ENCODE results near the gene BUB1. TPM values are rescaled to one million over a fixed set of nuclear protein-coding genes. Genes with fewer than 3 reads are reported as not detected.
"Not testable (repeated sequence)": the region's sequence is repeated elsewhere in the genome, so short reads cannot be mapped to it uniquely, and the experiment has no call there.

BUB1 gene
- total RNA-seq, 1 donor from 2014 or later, result 0.82 TPM

DNA sequence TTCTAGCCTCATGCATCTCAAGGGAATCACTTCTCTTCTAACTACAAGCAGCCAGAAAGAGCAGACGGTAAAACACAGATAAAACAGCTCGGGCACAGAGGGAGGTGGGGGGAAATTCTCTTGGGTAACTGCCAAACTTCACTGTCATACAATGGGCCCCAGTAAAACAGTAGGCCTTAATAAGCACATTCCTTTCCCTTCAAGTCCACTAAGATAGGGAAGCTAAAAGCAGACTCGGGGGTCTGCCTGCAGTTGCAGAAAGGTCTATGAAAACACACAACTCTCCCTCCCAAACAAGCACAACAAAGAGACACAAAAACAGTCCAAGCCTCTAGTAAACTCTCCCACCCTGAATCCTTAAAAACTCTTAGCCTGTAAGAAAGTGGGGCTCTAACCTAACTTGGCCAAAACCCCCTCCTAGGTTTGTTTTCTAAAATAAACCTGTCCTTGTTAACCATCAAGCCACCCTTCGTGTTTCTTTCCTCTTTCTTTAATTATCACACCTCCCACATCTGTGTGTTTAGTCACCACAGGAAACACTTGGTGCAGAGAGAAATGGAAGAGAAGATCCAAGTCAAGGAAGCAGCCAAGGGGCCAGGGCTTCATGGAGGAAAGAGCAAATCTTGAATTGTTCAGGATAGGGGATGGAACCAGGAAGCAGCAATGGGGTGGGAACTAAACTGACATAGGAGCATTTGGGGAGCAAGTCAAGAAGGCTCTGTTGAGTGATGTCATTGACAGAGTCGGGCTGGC lies 17.5 kb upstream of the BUB1 start:
- intact Hi-C loops (cut with micrococcal nuclease); ATAC-seq: not testable (repeated sequence)

DNA sequence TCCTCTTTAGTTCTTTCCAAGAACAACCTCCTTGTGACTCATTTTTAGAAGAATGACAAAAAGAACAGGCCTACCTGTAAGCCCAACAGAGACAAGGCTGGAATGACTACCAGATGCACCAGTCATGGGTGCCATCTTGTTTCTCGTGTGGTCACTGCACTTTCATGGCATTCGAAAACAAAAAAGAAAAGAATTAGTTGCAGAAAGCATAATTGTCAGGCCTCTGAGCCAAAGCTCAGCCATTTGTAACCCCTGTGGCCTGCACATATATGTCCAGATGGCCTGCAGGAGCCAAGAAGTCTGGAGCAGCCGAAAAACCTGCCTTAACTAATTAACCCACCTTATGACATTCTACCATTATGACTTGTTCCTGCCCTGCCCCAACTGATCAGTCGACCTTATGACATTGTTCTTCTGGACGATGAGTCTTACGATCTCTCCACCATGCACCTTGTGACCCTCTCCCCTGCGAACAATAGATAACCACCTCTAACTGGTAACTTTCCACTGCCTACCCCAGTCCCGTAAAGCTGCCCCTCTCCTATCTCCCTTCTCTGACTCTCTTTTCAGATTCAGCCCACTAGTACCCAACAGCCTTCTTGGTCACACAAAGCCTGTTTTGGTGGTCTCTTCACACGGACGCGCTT lies 13.9 kb upstream of the BUB1 start:
- DNase-seq, result no peak
- no peak for ATAC-seq

More for the DNA sequence above, 17.5 kb upstream of the BUB1 start:
- not testable (repeated sequence) for DNase-seq

DNA sequence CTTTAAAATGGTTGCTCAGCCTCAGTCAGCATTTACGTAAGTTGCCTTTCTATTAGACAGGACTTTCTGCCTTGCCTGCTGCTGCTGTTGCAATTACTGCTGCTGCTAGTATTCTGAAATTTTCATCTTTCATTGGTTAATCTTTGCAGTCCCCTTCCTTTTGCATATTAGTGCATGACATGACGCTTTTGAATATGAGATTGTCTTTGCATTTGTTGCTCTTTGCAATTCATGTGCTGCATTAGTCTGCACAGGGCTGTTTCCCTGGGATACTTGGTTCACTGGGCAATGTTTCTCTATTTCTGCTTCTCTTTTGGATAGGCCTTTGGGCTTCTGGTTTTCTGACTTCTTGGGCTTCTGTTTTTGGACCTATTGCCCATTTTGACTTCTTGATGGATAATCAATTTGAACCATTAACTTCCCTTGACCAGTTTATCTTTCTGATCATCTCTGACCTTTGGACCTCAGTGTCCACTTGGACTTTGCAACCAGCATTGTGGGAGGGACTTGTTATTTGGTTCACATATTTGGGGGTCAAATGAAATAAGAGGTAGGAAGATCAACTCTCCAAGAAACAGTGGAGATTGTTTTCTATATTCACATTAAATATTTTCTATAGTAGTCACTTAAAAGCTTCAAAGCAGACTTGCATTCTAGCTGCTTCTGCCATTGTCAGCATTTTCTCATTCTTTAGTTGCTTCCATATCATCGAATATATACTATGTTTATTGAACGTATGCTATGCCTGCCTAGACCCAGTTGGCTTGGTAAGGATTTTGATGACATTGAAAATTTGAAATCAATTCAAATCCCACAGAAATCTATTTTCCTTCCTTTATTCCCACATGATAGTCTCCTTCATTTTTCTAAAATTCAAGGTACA lies 12.5 kb upstream of the BUB1 start:
- DNase-seq (no peak), ATAC-seq (no peak)
- intact Hi-C loops (cut with micrococcal nuclease), result no loop called here

More for the DNA sequence above, 13.9 kb upstream of the BUB1 start:
- intact Hi-C loops (cut with micrococcal nuclease), result no loop called here

DNA sequence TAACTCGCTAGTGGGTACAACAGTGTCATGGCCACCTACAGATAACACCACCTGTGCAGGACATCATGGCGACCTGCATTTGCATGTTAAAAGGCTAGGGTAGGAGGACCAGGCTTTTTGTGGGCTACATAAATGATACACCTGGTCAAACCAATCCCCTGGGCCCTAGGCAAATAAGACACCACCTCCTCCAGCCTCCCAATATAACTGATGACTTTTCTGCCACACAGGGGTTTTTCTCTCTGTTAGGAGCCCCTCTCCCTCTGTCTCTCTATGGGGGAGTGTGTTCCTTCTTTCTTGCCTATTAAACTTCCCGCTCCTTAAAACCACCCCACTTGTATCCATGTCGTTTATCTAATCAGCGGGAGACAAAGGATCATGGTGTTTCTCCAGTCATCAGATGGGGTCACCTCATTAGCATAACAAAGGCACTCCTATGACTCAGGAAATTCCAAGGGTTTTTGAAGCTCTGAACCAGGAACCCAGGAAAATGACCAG lies 10.8 kb upstream of the BUB1 start:
- intact Hi-C loops (cut with micrococcal nuclease), result no loop called here
- DNase-seq, result no peak
- ATAC-seq, result no peak

DNA sequence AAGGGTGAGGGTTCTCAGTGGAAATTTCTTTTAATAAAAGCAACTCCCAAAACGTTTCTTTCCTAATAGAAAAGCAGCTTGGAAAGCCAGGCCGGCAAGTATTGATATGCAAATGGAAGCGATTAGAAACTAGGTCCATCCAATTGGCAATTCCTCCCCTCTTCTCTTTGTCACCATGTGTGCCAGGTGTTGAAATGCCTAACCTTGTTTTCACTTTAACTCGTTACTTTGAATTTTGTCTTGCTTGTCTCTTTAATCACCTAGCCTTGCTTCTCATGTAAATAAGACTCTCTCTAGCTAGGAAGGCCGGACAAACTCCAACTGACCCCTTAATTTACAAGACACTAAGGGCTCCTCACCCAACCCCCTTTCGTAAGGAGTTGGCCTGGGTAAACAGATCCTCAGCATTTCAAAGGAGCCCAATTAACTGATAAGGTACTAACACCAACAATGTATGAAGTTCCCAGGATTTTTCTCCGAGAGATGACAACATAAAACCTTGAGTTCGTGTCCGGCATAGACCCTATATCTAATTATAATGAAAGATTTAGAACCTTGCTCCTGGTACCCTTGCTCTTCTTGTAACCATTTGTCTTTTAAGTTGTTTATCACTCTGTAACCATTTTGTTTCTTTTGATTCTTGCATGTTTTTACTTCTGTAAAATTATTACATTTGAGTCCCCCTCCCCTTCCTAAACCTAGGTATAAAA lies 10.1 kb upstream of the BUB1 start:
- ATAC-seq; DNase-seq; intact Hi-C loops (cut with micrococcal nuclease): not testable (repeated sequence)

DNA sequence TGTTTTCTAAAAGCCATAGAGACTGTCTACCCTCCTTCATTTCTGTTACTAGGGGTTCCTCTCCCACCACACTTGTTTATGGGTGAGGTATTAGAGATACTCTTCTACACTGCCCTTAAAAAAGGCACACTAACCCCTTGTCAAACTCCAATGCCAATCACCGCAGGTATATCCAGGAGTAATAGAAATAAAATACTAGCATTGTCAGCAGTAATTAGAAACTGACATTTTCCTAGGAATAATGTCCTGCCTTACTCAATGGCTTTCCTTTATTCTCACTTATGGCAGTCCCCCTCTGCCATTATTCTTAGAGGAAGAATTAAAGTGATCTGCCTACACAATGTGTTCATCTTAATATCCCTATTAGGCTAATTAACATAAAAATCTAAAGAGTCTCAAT lies 5.0 kb upstream of the BUB1 start:
- ATAC-seq, result no peak
- no peak for DNase-seq
- intact Hi-C loops (cut with micrococcal nuclease), result no loop called here

DNA sequence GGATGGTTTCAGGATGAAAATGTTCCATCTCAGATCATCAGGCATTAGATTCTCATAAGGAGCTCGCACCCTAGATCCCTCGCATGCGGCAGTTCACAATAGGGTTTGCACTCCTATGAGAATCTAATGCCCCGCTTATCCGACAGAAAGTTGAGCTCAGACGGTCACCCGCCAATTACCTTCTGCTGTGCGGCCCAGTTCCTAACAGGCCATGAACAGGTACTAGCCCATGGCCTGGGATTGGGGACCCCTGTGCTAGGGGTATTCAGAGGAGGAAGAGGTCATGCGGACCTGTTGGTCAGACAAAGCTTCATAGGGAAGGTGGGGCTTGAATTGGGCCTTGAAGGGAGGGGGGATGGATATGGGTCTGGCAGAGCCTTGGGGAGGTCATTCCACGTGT lies 4.4 kb upstream of the BUB1 start:
- intact Hi-C loops (cut with micrococcal nuclease), result no loop called here
- ATAC-seq (no peak), DNase-seq (no peak)

DNA sequence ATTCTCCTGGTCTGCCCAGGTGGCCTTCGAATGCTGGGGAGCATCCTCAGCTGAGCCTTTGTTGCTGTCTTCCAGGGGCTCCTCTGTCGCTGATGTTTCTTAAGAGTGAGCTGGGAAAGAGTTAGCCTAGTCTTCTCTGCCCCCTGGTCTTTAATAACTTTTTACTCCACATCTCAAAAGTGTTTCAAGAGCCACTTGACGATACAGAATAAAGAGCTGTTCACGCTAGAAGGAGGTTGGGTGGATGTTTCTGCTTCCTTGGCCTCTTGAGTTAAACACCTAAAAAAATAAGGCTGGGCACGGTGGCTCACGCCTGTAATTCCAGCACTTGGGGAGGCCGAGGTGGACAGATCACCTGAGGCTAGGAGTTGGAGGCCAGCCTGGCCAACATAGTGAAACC lies 2.8 kb upstream of the BUB1 start:
- ATAC-seq, result no peak
- DNase-seq, result no peak
- intact Hi-C loops (cut with micrococcal nuclease), result no loop called here

DNA sequence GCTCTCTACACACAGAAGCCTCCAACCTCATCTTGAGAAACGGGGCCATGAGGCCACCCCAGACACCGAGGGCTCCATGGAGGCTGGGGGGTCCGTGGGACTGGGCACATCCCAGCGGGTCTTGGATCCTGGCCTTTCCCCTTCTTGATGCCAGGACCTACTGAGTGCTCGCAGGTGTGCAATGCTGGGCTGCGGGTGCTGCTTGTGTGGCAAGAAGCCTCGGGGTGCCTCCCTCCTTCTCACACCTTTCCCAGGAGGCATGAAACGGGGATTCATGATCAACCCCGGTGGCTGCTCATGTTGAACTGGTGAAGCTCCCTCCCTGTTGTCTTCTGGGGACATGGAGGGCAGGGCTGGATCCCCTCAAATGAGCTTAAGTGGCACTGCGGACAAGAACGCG lies 2.0 kb upstream of the BUB1 start:
- ATAC-seq (no peak), DNase-seq (no peak)
- intact Hi-C loops (cut with micrococcal nuclease), result no loop called here

DNA sequence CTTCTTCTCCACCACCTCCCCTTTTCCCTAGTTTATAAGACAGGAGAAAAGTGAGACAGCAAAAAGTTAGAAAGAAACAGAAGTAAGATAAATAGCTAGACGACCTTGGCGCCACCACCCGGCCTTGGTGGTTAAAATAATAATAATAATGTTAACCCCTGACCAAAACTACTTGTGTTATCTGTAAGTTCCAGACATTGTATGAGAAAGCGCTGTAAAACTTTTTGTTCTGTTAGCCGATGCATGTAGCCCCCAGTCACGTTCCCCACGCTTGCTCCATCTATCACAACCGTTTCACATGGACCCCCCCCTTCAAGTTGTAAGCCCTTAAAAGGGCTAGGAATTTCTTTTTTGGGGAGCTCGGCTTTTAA lies 1.5 kb upstream of the BUB1 start:
- no peak for ATAC-seq
- intact Hi-C loops (cut with micrococcal nuclease), result no loop called here
- peak; percentile 30 for DNase-seq

DNA sequence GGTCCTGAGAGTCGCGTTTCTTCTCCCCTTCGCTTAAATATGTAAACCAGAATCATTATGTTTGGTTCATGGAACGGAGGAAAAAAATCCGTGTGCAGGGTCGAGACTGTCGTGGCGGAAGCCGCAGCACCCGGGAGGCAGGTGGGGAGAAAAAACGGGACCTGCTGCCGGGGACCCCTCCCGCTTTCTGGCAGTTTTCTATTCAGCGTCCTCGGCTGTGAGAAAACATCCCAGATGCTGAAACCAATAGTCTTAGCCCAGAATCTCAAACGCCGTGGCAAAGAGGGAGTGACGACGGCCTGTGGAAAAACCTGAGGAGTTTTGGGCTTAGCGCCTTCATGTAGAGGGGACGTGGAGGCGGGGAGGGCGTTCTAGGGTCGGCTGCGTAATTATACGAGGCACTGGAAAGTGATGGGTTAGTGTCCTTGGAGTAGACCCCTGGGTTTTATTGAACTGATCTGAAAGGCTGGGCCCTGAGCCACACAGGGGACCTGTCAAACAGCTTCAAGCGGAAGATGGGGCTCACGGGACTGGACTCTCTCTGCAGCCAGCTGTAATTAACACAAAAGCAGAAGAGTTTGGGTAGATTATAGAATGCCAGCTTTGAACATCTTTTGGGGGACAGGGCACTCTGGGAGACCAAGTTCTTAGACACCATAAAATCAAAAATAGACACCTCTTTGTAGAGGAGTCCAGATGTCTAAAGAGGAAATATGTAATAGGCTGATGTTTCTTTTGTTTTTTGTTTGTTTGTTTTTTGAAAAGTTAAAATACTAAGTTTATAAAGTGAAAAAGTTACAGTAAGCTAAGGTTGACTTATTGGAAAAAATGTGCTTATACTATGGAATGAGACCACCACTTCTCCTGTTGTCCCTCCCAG lies 834 bp upstream of the BUB1 start:
- DNase-seq, result peak; percentile 41
- peak; percentile 52 for ATAC-seq
- intact Hi-C loops (cut with micrococcal nuclease), result no loop called here

DNA sequence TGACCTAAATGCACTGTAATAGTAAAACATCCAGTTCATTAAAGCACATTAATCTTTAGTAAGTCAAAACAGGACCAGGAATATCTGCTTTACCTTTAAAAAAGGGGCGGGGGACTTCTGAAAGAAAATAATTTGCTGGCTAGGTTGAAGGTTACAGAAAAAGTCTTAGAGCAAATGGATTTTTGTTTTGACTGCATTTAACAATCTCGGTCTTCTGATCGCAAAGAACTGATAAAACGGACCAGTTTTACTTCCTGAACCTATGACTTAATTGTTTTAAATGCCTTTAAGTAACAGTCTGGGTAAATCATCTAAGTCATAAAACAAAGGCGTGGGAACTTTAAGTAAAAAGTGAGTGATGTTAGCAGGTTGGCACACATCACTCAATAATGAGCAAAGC lies 783 bp downstream of the BUB1 start:
- intact Hi-C loops (cut with micrococcal nuclease), result no loop called here
- ATAC-seq (no peak), DNase-seq (no peak)

DNA sequence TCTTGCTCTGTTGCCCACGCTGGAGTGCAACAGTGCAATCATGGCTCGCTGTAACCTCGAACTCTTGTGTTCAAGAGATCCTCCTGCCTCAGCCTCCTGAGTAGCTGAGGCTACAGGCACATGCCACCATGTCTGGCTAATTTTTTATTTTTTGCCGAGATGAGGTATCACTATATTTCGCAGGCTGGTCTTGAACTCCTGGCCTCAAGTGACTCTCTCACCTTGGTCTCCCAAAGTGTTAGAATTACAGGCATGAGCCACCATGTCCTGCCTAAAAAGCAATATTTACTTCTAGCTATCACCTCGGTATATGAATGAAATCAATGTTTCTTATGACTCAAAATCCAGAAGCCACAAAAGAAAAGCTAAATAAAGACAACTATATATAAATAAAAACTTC lies 2.2 kb downstream of the BUB1 start:
- ATAC-seq, result no peak
- intact Hi-C loops (cut with micrococcal nuclease), result no loop called here
- no peak for DNase-seq

DNA sequence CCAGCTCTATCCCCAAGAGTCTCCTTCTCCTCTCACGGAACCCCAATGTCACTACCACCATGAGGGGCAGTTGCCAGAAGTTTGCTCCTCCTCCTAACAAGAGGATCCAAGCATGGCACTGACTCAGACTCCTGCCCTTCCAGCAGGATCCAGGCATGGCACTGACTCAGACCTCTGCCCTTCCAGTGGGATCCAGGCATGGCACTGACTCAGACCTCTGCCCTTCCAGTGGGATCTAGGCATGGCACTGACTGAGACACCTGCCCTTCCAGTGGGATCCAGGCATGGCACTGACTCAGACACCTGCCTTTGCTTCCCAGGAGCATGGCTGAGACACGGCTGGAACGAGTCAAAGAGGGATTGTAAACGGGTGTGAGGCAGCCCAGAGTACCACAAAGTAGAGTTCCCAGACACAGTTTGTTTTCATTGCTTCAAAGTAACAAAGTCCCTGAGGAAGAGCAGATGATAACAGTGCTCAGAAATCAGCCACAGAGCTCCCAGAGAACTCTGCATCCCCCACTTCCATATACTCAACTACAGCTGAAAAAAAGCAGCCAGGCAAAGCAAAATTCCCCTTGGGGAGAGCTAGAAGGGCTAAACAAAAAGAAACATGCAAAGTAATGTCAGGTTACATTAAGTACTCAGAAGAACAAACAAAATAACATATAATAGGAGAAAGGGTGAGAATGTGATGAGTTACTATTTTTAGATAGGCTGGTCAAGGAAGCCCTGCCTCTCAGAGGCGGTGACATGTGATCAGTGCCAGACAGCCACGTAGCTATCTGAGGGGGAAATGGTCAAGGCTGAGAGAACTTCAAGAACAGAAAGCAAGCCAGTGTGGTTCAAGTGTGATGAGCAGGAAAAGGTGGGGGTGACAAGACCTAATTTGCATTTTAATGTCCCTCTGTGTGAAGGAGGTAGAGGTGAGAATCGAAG lies 3.0 kb downstream of the BUB1 start:
- intact Hi-C loops (cut with micrococcal nuclease), result no loop called here
- no peak for DNase-seq
- ATAC-seq, result no peak

DNA sequence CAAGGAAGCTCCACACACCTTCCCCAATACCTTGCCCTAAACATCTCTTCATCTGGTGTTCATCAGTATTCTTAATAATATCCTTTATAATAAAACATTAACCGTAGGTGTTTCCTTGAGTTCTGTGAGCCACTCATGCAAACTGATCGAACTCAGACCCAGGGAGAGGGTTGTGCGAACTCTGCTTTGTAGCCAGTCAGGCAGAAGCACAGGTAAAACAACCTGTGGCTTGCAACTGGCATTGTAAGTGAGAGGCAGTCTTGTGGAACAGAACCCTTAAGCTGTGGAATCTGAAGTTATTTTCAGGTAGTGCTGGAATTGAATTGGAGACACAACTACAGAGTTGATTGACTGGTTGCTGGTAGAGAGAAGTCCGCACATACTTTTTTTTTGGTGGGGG lies 4.7 kb downstream of the BUB1 start:
- intact Hi-C loops (cut with micrococcal nuclease), result no loop called here
- no peak for DNase-seq
- ATAC-seq, result no peak

DNA sequence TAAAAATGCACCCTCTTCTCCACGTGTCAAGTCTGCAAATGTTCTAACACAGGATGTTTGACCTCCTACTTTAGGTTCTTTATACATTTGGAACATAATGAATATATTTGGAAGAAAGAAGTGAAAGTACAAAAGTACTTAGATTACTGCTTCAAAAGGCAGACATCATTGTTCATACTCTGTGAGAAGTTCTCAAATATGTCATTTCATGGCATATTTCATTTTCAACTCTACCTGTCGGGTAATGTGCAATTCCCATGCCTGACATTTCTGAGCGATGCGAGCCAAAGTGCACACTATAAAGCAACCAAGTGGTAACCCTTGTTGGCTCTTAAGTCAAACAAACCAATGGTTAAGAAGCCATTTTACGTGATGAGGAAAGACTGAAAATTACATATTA lies 7.0 kb downstream of the BUB1 start:
- DNase-seq, result no peak
- intact Hi-C loops (cut with micrococcal nuclease), result no loop called here
- no peak for ATAC-seq

DNA sequence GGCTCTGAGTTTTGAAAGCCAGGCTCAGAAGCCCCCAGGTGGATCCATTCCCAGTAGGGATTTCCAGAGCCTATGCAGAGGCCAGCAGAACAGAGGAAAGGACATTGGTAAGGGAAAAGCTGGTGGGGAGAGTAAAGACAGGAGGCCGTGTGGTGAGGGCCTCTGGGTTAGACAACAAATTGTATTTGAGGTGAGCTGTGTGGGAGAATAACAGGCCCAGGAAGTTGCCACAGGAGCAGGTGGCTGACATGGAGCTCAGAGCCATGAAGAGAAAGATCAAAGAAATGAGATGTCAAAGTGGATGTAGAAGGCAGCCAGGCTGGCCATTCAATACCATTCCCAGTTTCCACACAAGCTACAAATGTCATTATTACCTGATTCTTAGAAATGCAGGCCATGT lies 8.8 kb downstream of the BUB1 start:
- DNase-seq (no peak), ATAC-seq (no peak)
- intact Hi-C loops (cut with micrococcal nuclease), result no loop called here

Measured in left ventricle myocardium superior (tissue), 1 donor.